ENCODE data around the gene APOOL. TPM values are rescaled to one million over a fixed set of nuclear protein-coding genes. Genes with fewer than 3 reads are reported as not detected.
A peak's percentile ranks its signal among the peaks of the same experiment; 100 is the strongest.
"Not testable (repeated sequence)": the region's sequence is repeated elsewhere in the genome, so short reads cannot be mapped to it uniquely, and the experiment has no call there.

Gene APOOL
- 10 to 100 TPM; 15.4 to 16.5 TPM for total RNA-seq

GRCh38 chrX:85003655-85004244 is at the start of gene APOOL:
TSS of gene APOOL (plus strand) at chrX:85003877. CDS start at chrX:85003913, 36 bp downstream.
- no peaks in the 10 kb centered on the region for H3K27me3 Mint-ChIP-seq
- TF ChIP-seq CTCF (IDR thresholded peaks at IDR 0.05) = no peak

GRCh38 chrX:84956304-84956703 is 47.4 kb upstream of the APOOL start:
- H3K9me3 Mint-ChIP-seq = no peaks in the 10 kb centered on the region
- DNase-seq (no peak), ATAC-seq (no peak)
- ChIA-PET POLR2A (no interaction called here), CTCF (no interaction called here)
- no peak overlapping the region for H3K4me3 Mint-ChIP-seq
- intact Hi-C loops (cut with micrococcal nuclease) = no loop called here
- no peaks in the 10 kb centered on the region for H3K27me3 Mint-ChIP-seq
- no peak overlapping the region for H3K27ac Mint-ChIP-seq
- H3K4me1 Mint-ChIP-seq (ENCODE audit: low read depth) = no peaks in the 10 kb centered on the region
- H3K36me3 Mint-ChIP-seq (ENCODE audit: low read depth) = no peaks in the 10 kb centered on the region
- TF ChIP-seq CTCF (IDR thresholded peaks at IDR 0.05) = no peak

More at GRCh38 chrX:85003655-85004244, at the start of gene APOOL:
- intact Hi-C loops (cut with micrococcal nuclease) = no loop called here
- Mint-ChIP-seq H3K27ac (peak within 1 kb of the TSS; percentile 76), H3K9me3 (no peaks in the 10 kb centered on the region), H3K36me3 (ENCODE audit: low read depth) (peaks cover under 1% of the 10 kb centered on the region), H3K4me3 (peak within 1 kb of the TSS; percentile 82), H3K4me1 (ENCODE audit: low read depth) (peaks cover 23% of the 10 kb centered on the region)
- peak; percentile 99 for ATAC-seq
- ChIA-PET POLR2A (no interaction called here), CTCF (interaction anchor here (0.8 kb wide), 1 partner anchor 9 kb away, joined by 3 read pairs; no protein-coding TSS in a partner anchor)
- DNase-seq = peak; percentile 87

- no peak for TF ChIP-seq CTCF (IDR thresholded peaks at IDR 0.05)
- ATAC-seq (no peak), DNase-seq (no peak)
- H3K9me3 Mint-ChIP-seq = peaks cover 3% of the 10 kb centered on the region
- no peak overlapping the region for H3K27ac Mint-ChIP-seq
- H3K4me1 Mint-ChIP-seq (ENCODE audit: low read depth) = no peaks in the 10 kb centered on the region
- intact Hi-C loops (cut with micrococcal nuclease) = no loop called here
- H3K36me3 Mint-ChIP-seq (ENCODE audit: low read depth) = no peaks in the 10 kb centered on the region
- no peak overlapping the region for H3K4me3 Mint-ChIP-seq
- CTCF ChIA-PET = no interaction called here
- POLR2A ChIA-PET = no interaction called here
- no peaks in the 10 kb centered on the region for H3K27me3 Mint-ChIP-seq
Measured at GRCh38 chrX:84974803-84975202, 28.9 kb upstream of the APOOL start.

GRCh38 chrX:84991739-84992138 is 11.9 kb upstream of the APOOL start:
- H3K27me3 Mint-ChIP-seq; DNase-seq; CTCF ChIA-PET; ATAC-seq; intact Hi-C loops (cut with micrococcal nuclease); H3K36me3 Mint-ChIP-seq (ENCODE audit: low read depth); H3K4me1 Mint-ChIP-seq (ENCODE audit: low read depth); H3K27ac Mint-ChIP-seq; H3K4me3 Mint-ChIP-seq; H3K9me3 Mint-ChIP-seq; POLR2A ChIA-PET: not testable (repeated sequence)

GRCh38 chrX:84993150-84993549 is 10.5 kb upstream of the APOOL start:
- ChIA-PET POLR2A (no interaction called here), CTCF (no interaction called here)
- TF ChIP-seq CTCF (IDR thresholded peaks at IDR 0.05) = no peak
- Mint-ChIP-seq H3K27ac (no peak overlapping the region), H3K9me3 (no peaks in the 10 kb centered on the region), H3K4me1 (ENCODE audit: low read depth) (no peaks in the 10 kb centered on the region), H3K27me3 (peaks cover 5% of the 10 kb centered on the region), H3K4me3 (no peak overlapping the region), H3K36me3 (ENCODE audit: low read depth) (no peaks in the 10 kb centered on the region)
- DNase-seq = no peak
- no peak for ATAC-seq
- intact Hi-C loops (cut with micrococcal nuclease) = no loop called here
